H1 (cell line): ENCODE measurements around the gene TPRX1. TPM values are rescaled to one million over a fixed set of nuclear protein-coding genes. Genes with fewer than 3 reads are reported as not detected.
"Not testable (repeated sequence)": the region's sequence is repeated elsewhere in the genome, so short reads cannot be mapped to it uniquely, and the experiment has no call there.

Source experiments
- CTCF ChIA-PET: fragments of 300-600 bp; sonication (Branson Sonifier 250); formaldehyde crosslinking; loops from one replicate; lab custom pipeline; 2021; ENCODE audit not compliant: partially characterized antibody; lab: Charles Lee
- POLR2A ChIA-PET: fragments of 300-600 bp; sonication (Branson Sonifier 250); formaldehyde crosslinking; loops from one replicate; lab custom pipeline; 2021; ENCODE audit warnings: inconsistent platforms; ENCODE audit not compliant: partially characterized antibody; lab: Charles Lee
- DNase-seq, 2 experiments: peaks; one replicate each; pipeline versions ENCODE4 v3.0.0 to v3.0.0-alpha.2; 2010 to 2022; ENCODE audit warnings: low spot score in 2 of 2, low read depth in 1 of 2, mixed read lengths in 1 of 2
- FAIRE-seq: peaks from 2 replicates; lab custom pipeline; 2011; peaks lifted over from hg19 to GRCh38; lab: Jason Lieb, UNC
- H2AFZ ChIP-seq: 2 replicates; pipeline ENCODE4 v1.8.1; 2012; ENCODE audit warnings: low read length, inconsistent platforms
- H2AK5ac ChIP-seq: 2 replicates; pipeline ENCODE4 v1.6.1; 2013; ENCODE audit warnings: low read depth, low read length
- H2BK120ac ChIP-seq: replicated peaks from 2 replicates; pipeline ENCODE3; 2013; ENCODE audit warnings: low read depth, low read length, inconsistent platforms
- H2BK12ac ChIP-seq: 2 replicates; pipeline ENCODE4 v1.6.1; 2013; ENCODE audit warnings: low read depth, low read length
- H2BK15ac ChIP-seq: 2 replicates; pipeline ENCODE4 v1.6.1; 2013; ENCODE audit warnings: low read length
- H2BK20ac ChIP-seq: 2 replicates; pipeline ENCODE4 v1.6.1; 2013; ENCODE audit warnings: low read length
- H2BK5ac ChIP-seq: 2 replicates; pipeline ENCODE4 v1.6.1; 2013; ENCODE audit warnings: low read depth, low read length
- H3K14ac ChIP-seq: 2 replicates; pipeline ENCODE4 v1.6.1; 2013; ENCODE audit warnings: inconsistent platforms; ENCODE audit not compliant: insufficient read length
- H3K18ac ChIP-seq: 2 replicates; pipeline ENCODE4 v1.6.1; 2013; ENCODE audit warnings: low read length; ENCODE audit errors: extremely low read depth
- H3K23ac ChIP-seq: 2 replicates; pipeline ENCODE4 v1.6.1; 2013; ENCODE audit warnings: inconsistent platforms; ENCODE audit not compliant: insufficient read length
- H3K23me2 ChIP-seq: 2 replicates; pipeline ENCODE4 v1.6.1; 2013; ENCODE audit warnings: low read depth, low read length
- H3K27ac ChIP-seq: 2 replicates; pipeline ENCODE4 v1.6.1; 2011; ENCODE audit warnings: low read depth, low read length, inconsistent platforms
- H3K27me3 ChIP-seq, 4 experiments: replicated peaks in 1 of 4; 1 replicate in 1 of 4; 2 replicates in 3 of 4; pipeline versions ENCODE4 v1.6.1 to v1.8.1; 2011 to 2013; ENCODE audit warnings: low read length in 3 of 4, mild to moderate bottlenecking in 3 of 4, inconsistent platforms in 2 of 4, mixed read lengths in 2 of 4, moderate library complexity in 1 of 4; ENCODE audit not compliant: control insufficient read depth in 3 of 4, insufficient read depth in 3 of 4; ENCODE audit errors: extremely low read depth in 1 of 4
- H3K36me3 ChIP-seq, 4 experiments: 2 replicates each; pipeline versions ENCODE4 v1.6.1 to v1.8.1; 2011 to 2013; ENCODE audit warnings: mild to moderate bottlenecking in 4 of 4, low read length in 3 of 4, moderate library complexity in 2 of 4, control low read depth in 1 of 4, inconsistent platforms in 1 of 4; ENCODE audit not compliant: insufficient read depth in 4 of 4, control insufficient read depth in 2 of 4
- H3K4ac ChIP-seq: replicated peaks from 2 replicates; pipeline ENCODE3; 2013; ENCODE audit warnings: low read length, low read depth, mixed read lengths, inconsistent platforms; ENCODE audit not compliant: insufficient read length
- H3K4me1 ChIP-seq, 4 experiments: replicated peaks in 1 of 4; 1 replicate in 1 of 4; 2 replicates in 3 of 4; pipeline versions ENCODE4 v1.6.1 to v1.8.1; 2011 to 2013; ENCODE audit warnings: low read length in 3 of 4, inconsistent platforms in 2 of 4, mixed read lengths in 1 of 4; ENCODE audit not compliant: insufficient read depth in 4 of 4, control insufficient read depth in 3 of 4
- H3K4me2 ChIP-seq, 2 experiments: 2 replicates each; pipeline versions ENCODE4 v1.6.1 to v1.8.1; 2011 to 2013; ENCODE audit warnings: low read depth in 2 of 2, low read length in 2 of 2, control low read depth in 1 of 2, inconsistent platforms in 1 of 2, mild to moderate bottlenecking in 1 of 2; ENCODE audit not compliant: insufficient read depth in 1 of 2
- H3K4me3 ChIP-seq, 4 experiments: fragments of 200-600, 300-600 bp in 1 of 4; sonication (generic), shearing (Covaris generic), sonication (Bioruptor Twin) in 1 of 4; 2 replicates each; pipeline versions ENCODE4 v1.5.1 to v1.8.1; 2011 to 2016; ENCODE audit warnings: low read length in 4 of 4, low read depth in 3 of 4, control low read depth in 2 of 4, inconsistent platforms in 2 of 4, mild to moderate bottlenecking in 2 of 4, mixed read lengths in 1 of 4, moderate library complexity in 1 of 4; ENCODE audit not compliant: insufficient read depth in 2 of 4; ENCODE audit errors: extremely low read depth in 1 of 4
- H3K56ac ChIP-seq: replicated peaks from 2 replicates; pipeline ENCODE3; 2013; ENCODE audit warnings: low read depth, mild to moderate bottlenecking, mixed read lengths, low read length, inconsistent platforms; ENCODE audit not compliant: insufficient read length
- H3K79me1 ChIP-seq: 2 replicates; pipeline ENCODE4 v1.6.1; 2013; ENCODE audit warnings: low read depth, low read length, control low read depth
- H3K79me2 ChIP-seq, 2 experiments: 2 replicates each; pipeline versions ENCODE4 v1.6.1 to v1.8.1; 2012 to 2013; ENCODE audit warnings: low read length in 2 of 2, mild to moderate bottlenecking in 2 of 2, inconsistent platforms in 1 of 2; ENCODE audit not compliant: insufficient read depth in 2 of 2, control insufficient read depth in 1 of 2
- H3K9ac ChIP-seq, 4 experiments: replicated peaks in 1 of 4; 1 replicate in 1 of 4; 2 replicates in 3 of 4; pipeline versions ENCODE4 v1.6.1 to v1.8.1; 2011 to 2013; ENCODE audit warnings: low read depth in 3 of 4, low read length in 3 of 4, control low read depth in 2 of 4, mild to moderate bottlenecking in 2 of 4, moderate library complexity in 2 of 4, inconsistent platforms in 1 of 4; ENCODE audit errors: extremely low read depth in 1 of 4
- H3K9me3 ChIP-seq, 2 experiments: 2 replicates each; pipeline versions ENCODE4 v1.6.1 to v1.8.1; 2012 to 2013; ENCODE audit warnings: mild to moderate bottlenecking in 2 of 2, moderate library complexity in 2 of 2, control low read depth in 1 of 2, inconsistent platforms in 1 of 2, low read depth in 1 of 2, low read length in 1 of 2, mixed read lengths in 1 of 2; ENCODE audit not compliant: insufficient read depth in 2 of 2
- H4K20me1 ChIP-seq, 2 experiments: replicated peaks in 1 of 2; 2 replicates each; pipeline versions ENCODE3 to v1.8.1; 2011 to 2013; ENCODE audit warnings: inconsistent platforms in 2 of 2, low read length in 2 of 2, mild to moderate bottlenecking in 1 of 2; ENCODE audit not compliant: insufficient read depth in 2 of 2, control insufficient read depth in 1 of 2
- H4K5ac ChIP-seq: 2 replicates; pipeline ENCODE4 v1.6.1; 2013; ENCODE audit warnings: low read length, low read depth, mixed read lengths, inconsistent platforms; ENCODE audit not compliant: insufficient read length
- H4K8ac ChIP-seq: 2 replicates; pipeline ENCODE4 v1.8.0; 2013; ENCODE audit warnings: mild to moderate bottlenecking, moderate library complexity, low read length, inconsistent platforms; ENCODE audit not compliant: insufficient read depth; ENCODE audit errors: extremely low read depth
- H4K91ac ChIP-seq: replicated peaks from 2 replicates; pipeline ENCODE3; 2013; ENCODE audit warnings: low read length, mixed read lengths, inconsistent platforms; ENCODE audit not compliant: insufficient read length
- KDM1A ChIP-seq: fragments of 200-600, 300-600 bp; sonication (generic); IDR thresholded peaks from 2 replicates; pipeline ENCODE4 v1.7.1; 2016; ENCODE audit warnings: mild to moderate bottlenecking, low read length, borderline replicate concordance
- TAF1 ChIP-seq: IDR thresholded peaks from 2 replicates; pipeline ENCODE4 v1.6.1; 2011; ENCODE audit warnings: mild to moderate bottlenecking, low read depth, low read length
- TCF12 ChIP-seq: IDR thresholded peaks from 2 replicates; pipeline ENCODE4 v1.6.1; 2011; ENCODE audit warnings: low read depth, mild to moderate bottlenecking, low read length
- whole genome bisulfite sequencing, 2 experiments: shearing (Covaris generic) in 1 of 2; methylation state at CpG; one replicate each; pipeline versions ENCODE4 v1.1.6 to v1.1.7; 2013 to 2015; ENCODE audit warnings: low lambda C conversion rate in 2 of 2, mixed read lengths in 2 of 2, inconsistent platforms in 1 of 2, low coverage in 1 of 2, missing lambda C conversion rate in 1 of 2; ENCODE audit not compliant: insufficient replicate concordance in 2 of 2, insufficient coverage in 1 of 2, insufficient read length in 1 of 2; ENCODE audit errors: extremely low coverage in 1 of 2, missing lambda C conversion rate in 1 of 2; 5-methylcytosine and 5-hydroxymethylcytosine counted together
- polyA plus RNA-seq, 7 experiments: library from polyadenylated mRNA; depleted of rRNA in 3 of 7; stranded (reverse) in 5 of 7; unstranded in 2 of 7; fragments of >200 nt in 5 of 7; fragments of 200-250 nt in 2 of 7; gene quantifications; 1 replicate in 5 of 7; 2 replicates in 1 of 7; 4 replicates in 1 of 7; pipeline versions ENCODE4 v1.2.1 to v1.2.3, GENCODE V29; 2011 to 2013; ENCODE audit warnings: missing spikeins in 2 of 7, mixed read lengths in 2 of 7
- total RNA-seq: library from RNA; stranded (reverse); fragmentation: NEBNext Ultra II Directional; extraction: Animal tissue kit (Norgen Biotek cat#: 25700); gene quantifications from 2 replicates; pipeline ENCODE4 v1.2.1, GENCODE V29; 2021

Gene TPRX1
- total and polyA plus RNA-seq, 2 of the 8 experiments (the other 6 are each of a cell fraction or from before 2014, with no cell fraction given), result 0.03 TPM; not detected in 1

DNA sequence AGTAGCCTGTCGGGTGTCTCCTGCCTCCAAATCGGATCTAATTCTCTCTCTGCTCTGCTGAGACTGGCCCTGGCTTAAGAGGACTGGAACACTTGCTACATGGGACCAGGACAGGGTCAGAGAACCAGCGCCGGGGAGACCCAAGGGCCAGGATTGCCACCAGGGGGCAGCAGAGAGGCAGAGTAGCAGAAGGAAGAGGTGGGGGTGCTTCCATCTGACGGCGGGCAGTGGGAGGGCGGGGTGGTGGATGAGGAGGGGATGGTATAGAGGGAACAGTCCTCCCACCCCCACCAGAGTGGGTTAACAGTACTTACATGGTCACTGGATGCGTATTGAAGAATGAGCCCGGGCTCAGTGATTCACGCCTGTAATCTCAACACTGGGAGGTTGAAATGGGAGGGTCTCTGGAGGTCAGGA lies 13.9 kb downstream of the TPRX1 start (continued):
- 0 out of 2 replicates have a peak, but pooled peaks have one; percentile 6 for TF ChIP-seq TCF12
- peak; percentile 56; the same call in 1 of the 2 replicates for TF ChIP-seq TAF1
- no peak for TF ChIP-seq KDM1A

DNA sequence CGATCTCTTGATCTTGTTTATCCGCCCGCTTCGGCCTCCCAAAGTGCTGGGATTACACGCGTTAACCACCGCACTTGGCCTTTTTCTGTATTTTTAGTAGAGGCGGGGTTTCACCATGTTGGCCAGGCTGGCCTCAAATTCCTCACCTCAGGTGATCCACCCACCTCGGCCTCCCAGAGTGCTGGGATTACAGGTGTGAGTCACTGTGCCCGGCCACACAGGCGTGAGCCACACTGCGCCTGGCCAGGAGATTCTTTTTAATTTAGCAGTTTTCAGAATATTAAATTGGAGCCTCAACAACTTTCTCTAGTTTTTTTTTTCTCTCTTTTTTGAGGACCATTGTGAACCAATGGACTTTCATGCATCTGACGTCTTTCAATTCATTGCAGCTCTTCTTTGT lies 14.5 kb downstream of the TPRX1 start:
- H2BK12ac ChIP-seq, H4K91ac ChIP-seq, H4K5ac ChIP-seq, H2BK15ac ChIP-seq, H3K4ac ChIP-seq, H2BK20ac ChIP-seq, H4K20me1 ChIP-seq, H3K27ac ChIP-seq, FAIRE-seq, H3K14ac ChIP-seq, H3K18ac ChIP-seq, H3K9me3 ChIP-seq, H3K23me2 ChIP-seq, H3K23ac ChIP-seq, H3K79me2 ChIP-seq, H2BK120ac ChIP-seq, H4K8ac ChIP-seq, DNase-seq, H3K27me3 ChIP-seq, H3K9ac ChIP-seq, H2BK5ac ChIP-seq, H2AK5ac ChIP-seq, H2AFZ ChIP-seq, H3K4me1 ChIP-seq, H3K79me1 ChIP-seq, H3K56ac ChIP-seq: not testable (repeated sequence)
- Histone ChIP-seq H3K4me2 (peak overlapping the region in 1 of 2 experiments; percentile 54; a peak in 1 of 4 replicates), H3K4me3 (peak overlapping the region in 3 of 4 experiments; percentile 1 to 22 (median 4); a peak in 3 of 8 replicates), H3K36me3 (peaks cover 6 to 11% (median 7%) of the 10 kb centered on the region in 4 experiments; a peak in 6 of 8 replicates)
- CTCF ChIA-PET, result interaction anchor here (0.6 to 7.7 kb wide), 19 partner anchors 10 to 455 kb away, joined by 3 to 150 read pairs (median 5); partner anchors contain the start of gene EHD2
- POLR2A ChIA-PET, result interaction anchor here (1.0 to 5.1 kb wide), 7 partner anchors 8 to 60 kb away, joined by 4 to 27 read pairs (median 5); partner anchors contain the start of gene SELENOW
- WGBS, 2 experiments, result 69% methylated on average over 13 of the region's 13 CpGs; no CpG with 5 or more reads in 1 of the 2 experiments
